ENCODE measurements around the gene HSPG2. TPM values are rescaled to one million over a fixed set of nuclear protein-coding genes. Genes with fewer than 3 reads are reported as not detected.

Gene HSPG2
- total RNA-seq, 1 donor from 2014 or later, result 101 TPM

- no peak for TF ChIP-seq CTCF (conservative IDR thresholded peaks at IDR 0.05)
- DNase-seq (ENCODE audit: low read depth, low spot score), result peak; percentile 18
- Mint-ChIP-seq H3K36me3 (ENCODE audit: low read depth) (no peaks in the 10 kb centered on the region), H3K9me3 (no peaks in the 10 kb centered on the region), H3K27ac (ENCODE audit: unreplicated experiment) (peak overlapping the region; percentile 87), H3K4me3 (peak overlapping the region; percentile 90), H3K27me3 (ENCODE audit: low read depth) (no peaks in the 10 kb centered on the region), H3K4me1 (peaks cover 71% of the 10 kb centered on the region)
These were observed 611 bp downstream of the HSPG2 start for GRCh38 chr1:21936366-21937031.

- Mint-ChIP-seq H3K27me3 (ENCODE audit: low read depth) (no peaks in the 10 kb centered on the region), H3K4me3 (peak overlapping the region; percentile 90), H3K36me3 (ENCODE audit: low read depth) (no peaks in the 10 kb centered on the region), H3K27ac (ENCODE audit: unreplicated experiment) (peak overlapping the region; percentile 87), H3K9me3 (no peaks in the 10 kb centered on the region), H3K4me1 (peaks cover 68% of the 10 kb centered on the region)
- no peak for DNase-seq (ENCODE audit: low read depth, low spot score)
- no peak for TF ChIP-seq CTCF (conservative IDR thresholded peaks at IDR 0.05)
These were observed 1.2 kb downstream of the HSPG2 start for GRCh38 chr1:21935891-21936365.

GRCh38 chr1:21935393-21935804 lies 1.7 kb downstream of the HSPG2 start:
- no peak for TF ChIP-seq CTCF (conservative IDR thresholded peaks at IDR 0.05)
- peak overlapping the region; percentile 43 for H3K27ac Mint-ChIP-seq (ENCODE audit: unreplicated experiment)
- H3K9me3 Mint-ChIP-seq, result no peaks in the 10 kb centered on the region
- peaks cover 72% of the 10 kb centered on the region for H3K4me1 Mint-ChIP-seq
- H3K27me3 Mint-ChIP-seq (ENCODE audit: low read depth), result no peaks in the 10 kb centered on the region
- no peak for DNase-seq (ENCODE audit: low read depth, low spot score)
- H3K36me3 Mint-ChIP-seq (ENCODE audit: low read depth), result no peaks in the 10 kb centered on the region
- H3K4me3 Mint-ChIP-seq, result peak overlapping the region; percentile 90

GRCh38 chr1:21933397-21934248 lies 3.5 kb downstream of the HSPG2 start:
- no peak for TF ChIP-seq CTCF (conservative IDR thresholded peaks at IDR 0.05)
- H3K9me3 Mint-ChIP-seq, result no peaks in the 10 kb centered on the region
- no peaks in the 10 kb centered on the region for H3K36me3 Mint-ChIP-seq (ENCODE audit: low read depth)
- H3K27me3 Mint-ChIP-seq (ENCODE audit: low read depth), result no peaks in the 10 kb centered on the region
- H3K4me3 Mint-ChIP-seq, result peak overlapping the region; percentile 81
- no peak overlapping the region for H3K27ac Mint-ChIP-seq (ENCODE audit: unreplicated experiment)
- DNase-seq (ENCODE audit: low read depth, low spot score), result no peak
- H3K4me1 Mint-ChIP-seq, result peaks cover 60% of the 10 kb centered on the region

- Mint-ChIP-seq H3K27me3 (ENCODE audit: low read depth) (no peaks in the 10 kb centered on the region), H3K4me1 (peaks cover 47% of the 10 kb centered on the region), H3K4me3 (peak overlapping the region; percentile 29), H3K9me3 (no peaks in the 10 kb centered on the region), H3K36me3 (ENCODE audit: low read depth) (no peaks in the 10 kb centered on the region), H3K27ac (ENCODE audit: unreplicated experiment) (peak overlapping the region; percentile 3)
- TF ChIP-seq CTCF (conservative IDR thresholded peaks at IDR 0.05), result no peak
- DNase-seq (ENCODE audit: low read depth, low spot score), result no peak
These were observed 5.0 kb downstream of the HSPG2 start for GRCh38 chr1:21932127-21932526.
